AG04450 (cell line): Measurements from ENCODE around the gene RAB43. TPM values are rescaled to one million over a fixed set of nuclear protein-coding genes. Genes with fewer than 3 reads are reported as not detected.

Experiments
- CTCF ChIA-PET: fragments of 300-600, 350-600 bp; formaldehyde crosslinking; extraction: SDS; loops from one replicate; lab custom pipeline; 2022; ENCODE audit warnings: antibody characterized with exemption, inconsistent platforms; lab: Charles Lee
- POLR2A ChIA-PET: fragments of 350-600 bp; formaldehyde crosslinking; extraction: SDS; loops from one replicate; lab custom pipeline; 2021; ENCODE audit warnings: antibody characterized with exemption, inconsistent platforms; lab: Yijun Ruan, JAX
- DNase-seq: peaks from one replicate; pipeline ENCODE4 v3.0.0-alpha.2; 2011; ENCODE audit warnings: low read depth, low spot score
- H3K27ac ChIP-seq: one replicate; pipeline ENCODE4 v1.5.1; 2012; ENCODE audit warnings: low read depth, low read length, control low read depth
- H3K27me3 ChIP-seq: one replicate; pipeline ENCODE4 v1.6.0; 2012; ENCODE audit warnings: low read length; ENCODE audit not compliant: control insufficient read depth, insufficient read depth
- H3K4me3 ChIP-seq: 2 replicates; pipeline ENCODE4 v1.5.1; 2011; ENCODE audit warnings: mild to moderate bottlenecking, low read depth, low read length, control low read depth
- H3K9me3 ChIP-seq: 2 replicates; pipeline ENCODE4 v1.5.1; 2012; ENCODE audit warnings: low read length; ENCODE audit not compliant: control insufficient read depth, insufficient read depth
- polyA plus RNA-seq: library from polyadenylated mRNA; depleted of rRNA; stranded (reverse); fragments of >200 nt; gene quantifications from 2 replicates; pipeline ENCODE4 v1.2.3, GENCODE V29; 2011
- TF ChIP-seq, protein P1 (sequence below): IDR thresholded peaks from 2 replicates; pipeline ENCODE4 v1.5.1; 2011; ENCODE audit warnings: low read depth, low read length, control low read depth, inconsistent platforms

Gene RAB43
- polyA plus RNA-seq, 1 experiment: 6.9 TPM

DNA sequence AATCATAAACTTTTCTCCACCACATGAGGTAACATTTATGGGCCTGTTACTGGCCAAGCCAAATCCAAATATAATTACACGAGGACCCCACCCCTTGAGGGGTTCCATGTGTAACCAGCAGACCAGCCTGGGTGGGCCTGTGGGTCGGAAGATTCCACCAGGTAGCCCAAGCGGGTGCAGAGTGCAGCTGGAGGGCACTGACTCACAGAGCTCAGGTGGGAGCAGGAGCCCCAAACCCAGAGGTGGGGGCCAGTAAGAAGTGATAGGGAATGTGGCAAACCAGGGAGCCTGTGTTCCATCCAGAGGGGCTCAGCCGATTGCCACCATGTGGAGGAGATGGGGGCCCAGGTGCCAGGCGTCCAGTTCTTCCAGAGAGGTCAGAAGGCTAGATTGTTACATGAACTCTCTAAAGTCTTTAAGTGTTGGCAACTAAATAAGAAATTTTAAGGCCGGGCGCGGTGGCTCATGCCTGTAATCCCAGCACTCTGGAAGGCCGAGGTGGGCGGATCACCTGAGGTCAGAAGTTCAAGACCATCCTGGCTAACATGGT lies 58.4 kb downstream of the RAB43 start:
- TF ChIP-seq, protein P1, sequence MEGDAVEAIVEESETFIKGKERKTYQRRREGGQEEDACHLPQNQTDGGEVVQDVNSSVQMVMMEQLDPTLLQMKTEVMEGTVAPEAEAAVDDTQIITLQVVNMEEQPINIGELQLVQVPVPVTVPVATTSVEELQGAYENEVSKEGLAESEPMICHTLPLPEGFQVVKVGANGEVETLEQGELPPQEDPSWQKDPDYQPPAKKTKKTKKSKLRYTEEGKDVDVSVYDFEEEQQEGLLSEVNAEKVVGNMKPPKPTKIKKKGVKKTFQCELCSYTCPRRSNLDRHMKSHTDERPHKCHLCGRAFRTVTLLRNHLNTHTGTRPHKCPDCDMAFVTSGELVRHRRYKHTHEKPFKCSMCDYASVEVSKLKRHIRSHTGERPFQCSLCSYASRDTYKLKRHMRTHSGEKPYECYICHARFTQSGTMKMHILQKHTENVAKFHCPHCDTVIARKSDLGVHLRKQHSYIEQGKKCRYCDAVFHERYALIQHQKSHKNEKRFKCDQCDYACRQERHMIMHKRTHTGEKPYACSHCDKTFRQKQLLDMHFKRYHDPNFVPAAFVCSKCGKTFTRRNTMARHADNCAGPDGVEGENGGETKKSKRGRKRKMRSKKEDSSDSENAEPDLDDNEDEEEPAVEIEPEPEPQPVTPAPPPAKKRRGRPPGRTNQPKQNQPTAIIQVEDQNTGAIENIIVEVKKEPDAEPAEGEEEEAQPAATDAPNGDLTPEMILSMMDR: no peak
- ChIA-PET CTCF (interaction anchor here (1.3 kb wide), 1 partner anchor 10 kb away, joined by 4 read pairs; no protein-coding TSS in a partner anchor), POLR2A (no interaction called here)
- Histone ChIP-seq H3K27me3 (peaks cover 21% of the 10 kb centered on the region), H3K9me3 (no peaks in the 10 kb centered on the region; the same call in 1 of the 2 replicates), H3K4me3 (no peak overlapping the region), H3K27ac (no peak overlapping the region)
- DNase-seq: no peak

DNA sequence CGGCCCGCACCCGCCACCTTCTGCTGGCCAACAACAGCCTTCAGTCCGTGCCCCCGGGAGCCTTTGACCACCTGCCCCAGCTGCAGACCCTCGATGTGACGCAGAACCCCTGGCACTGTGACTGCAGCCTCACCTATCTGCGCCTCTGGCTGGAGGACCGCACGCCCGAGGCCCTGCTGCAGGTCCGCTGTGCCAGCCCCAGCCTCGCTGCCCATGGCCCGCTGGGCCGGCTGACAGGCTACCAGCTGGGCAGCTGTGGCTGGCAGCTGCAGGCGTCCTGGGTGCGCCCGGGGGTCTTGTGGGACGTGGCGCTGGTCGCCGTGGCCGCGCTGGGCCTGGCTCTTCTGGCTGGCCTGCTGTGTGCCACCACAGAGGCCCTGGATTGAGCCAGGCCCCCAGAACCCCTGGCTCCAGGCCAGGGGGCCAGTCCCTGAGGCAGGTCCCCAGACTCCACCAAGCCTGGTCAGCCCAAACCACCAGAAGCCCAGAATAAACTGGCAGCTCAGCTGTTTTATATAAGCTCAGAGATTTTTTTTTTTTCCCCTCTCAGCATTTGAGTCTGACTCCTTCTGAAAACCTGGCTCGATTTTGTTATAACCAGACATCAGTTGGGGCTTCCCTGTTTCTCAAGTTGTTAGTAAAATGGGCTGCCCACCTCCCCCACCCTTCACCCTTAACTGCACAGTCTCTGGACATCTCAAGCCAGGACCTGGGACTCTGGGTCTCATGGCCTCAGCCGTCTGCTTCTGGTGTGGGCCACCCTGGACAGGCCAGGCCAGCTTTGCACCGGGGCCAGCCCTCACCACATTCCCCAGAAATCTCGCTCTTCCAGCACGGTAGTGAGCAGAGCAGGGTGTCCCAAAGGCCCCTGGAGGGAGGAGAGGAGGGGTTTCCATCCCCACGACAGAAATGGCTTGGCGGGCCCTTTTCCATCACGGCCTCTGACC lies 59.4 kb downstream of the RAB43 start:
- H3K9me3 ChIP-seq: no peaks in the 10 kb centered on the region
- ChIA-PET POLR2A (interaction anchor here (1.0 kb wide), 1 partner anchor 9 kb away, joined by 4 read pairs; no protein-coding TSS in a partner anchor), CTCF (no interaction called here)
- H3K27me3 ChIP-seq: peaks cover 26% of the 10 kb centered on the region
- TF ChIP-seq, protein P1: no peak
- no peak overlapping the region for H3K4me3 ChIP-seq
- no peak for DNase-seq
- H3K27ac ChIP-seq: no peak overlapping the region

DNA sequence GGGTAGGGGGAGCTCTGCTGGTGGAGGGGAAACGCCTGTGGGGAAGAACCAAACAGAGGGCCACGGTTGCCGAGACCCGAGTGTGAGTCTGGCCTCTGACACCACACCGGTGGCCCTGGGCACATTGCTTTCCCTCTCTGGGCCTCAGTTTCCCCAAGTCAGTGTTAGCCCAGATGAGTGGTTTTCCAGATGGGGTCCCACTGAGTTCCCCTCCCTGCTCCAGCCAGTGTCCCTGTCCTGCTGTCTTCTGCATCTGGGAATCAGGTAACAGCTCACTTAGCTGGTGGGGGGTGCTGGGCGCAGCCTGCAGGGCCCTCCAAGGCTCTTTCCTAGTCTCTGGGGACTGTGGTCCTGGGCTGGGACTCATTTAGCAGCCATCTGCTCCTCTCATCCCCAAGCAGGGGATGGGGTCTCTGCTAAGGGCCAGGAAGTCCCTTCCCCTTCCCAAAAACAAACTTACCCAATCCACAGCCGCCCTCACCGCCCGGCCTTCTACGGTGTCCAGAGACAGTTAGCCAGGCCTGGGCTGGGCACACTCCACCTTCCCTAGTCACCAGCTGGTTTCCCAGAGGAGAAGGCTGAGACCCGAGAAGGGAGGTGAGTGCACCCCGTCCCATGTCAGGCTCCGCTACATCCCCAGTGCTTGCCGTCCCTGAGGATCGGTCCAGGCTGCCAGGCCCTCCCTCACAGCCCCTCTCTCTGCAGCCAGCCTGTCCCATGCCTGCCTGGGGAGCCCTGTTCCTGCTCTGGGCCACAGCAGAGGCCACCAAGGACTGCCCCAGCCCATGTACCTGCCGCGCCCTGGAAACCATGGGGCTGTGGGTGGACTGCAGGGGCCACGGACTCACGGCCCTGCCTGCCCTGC lies 60.3 kb downstream of the RAB43 start:
- no peaks in the 10 kb centered on the region for H3K9me3 ChIP-seq
- peaks cover 34% of the 10 kb centered on the region for H3K27me3 ChIP-seq
- H3K27ac ChIP-seq: no peak overlapping the region
- ChIA-PET CTCF (no interaction called here), POLR2A (no interaction called here)
- no peak for DNase-seq
- TF ChIP-seq, protein P1: no peak
- no peak overlapping the region for H3K4me3 ChIP-seq

DNA sequence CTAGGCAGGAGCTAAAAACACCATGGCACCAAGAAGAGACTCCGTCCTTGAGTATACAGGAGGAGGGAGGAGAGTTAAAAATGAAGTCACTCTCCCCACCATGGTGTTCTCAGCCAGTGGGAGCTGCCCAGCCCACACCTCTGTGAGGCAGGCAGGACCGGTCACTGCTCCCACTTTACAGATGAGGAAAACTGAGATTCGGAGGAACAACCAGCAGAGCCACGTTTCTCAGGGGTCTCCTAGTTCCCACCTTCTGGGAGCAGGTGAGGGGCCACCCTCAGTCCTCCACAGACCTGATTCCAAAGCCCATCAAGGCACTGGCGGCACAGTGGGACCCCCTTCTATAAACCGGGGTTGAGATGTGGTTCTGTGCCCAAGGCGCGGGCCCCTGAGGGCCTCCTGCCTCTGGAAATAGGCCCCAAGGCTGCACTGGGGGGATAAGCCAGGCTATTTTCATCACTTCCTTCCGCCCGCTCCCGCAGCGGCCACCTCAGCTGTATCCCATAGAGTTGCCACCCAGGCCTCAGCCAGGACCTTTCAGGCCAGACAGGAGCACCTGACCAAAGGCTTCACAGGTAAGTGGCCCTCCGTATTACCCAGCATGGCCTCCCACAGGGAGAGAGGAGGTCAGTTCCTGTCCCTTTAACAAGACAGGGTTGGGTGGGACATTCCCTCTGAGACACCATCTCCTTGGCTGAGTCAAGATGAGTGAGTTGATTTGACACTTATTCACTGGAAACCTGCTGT lies 61.2 kb downstream of the RAB43 start, which contains the start of gene GP9:
GP9 (plus strand) TSS at position 504 of the 747 bp plus-strand sequence. CDS start 961 bp downstream, outside the sequence.
- Histone ChIP-seq H3K9me3 (no peaks in the 10 kb centered on the region), H3K4me3 (no peak within 1 kb of the TSS), H3K27me3 (peaks cover 33% of the 10 kb centered on the region), H3K27ac (no peak within 1 kb of the TSS)
- TF ChIP-seq, protein P1: no peak
- ChIA-PET CTCF (interaction anchor here (0.8 kb wide), 1 partner anchor 90 kb away, joined by 3 read pairs; no protein-coding TSS in a partner anchor), POLR2A (no interaction called here)
- no peak for DNase-seq
